ENCODE data around the gene PDIA5.

The PDIA5 gene

DNA sequence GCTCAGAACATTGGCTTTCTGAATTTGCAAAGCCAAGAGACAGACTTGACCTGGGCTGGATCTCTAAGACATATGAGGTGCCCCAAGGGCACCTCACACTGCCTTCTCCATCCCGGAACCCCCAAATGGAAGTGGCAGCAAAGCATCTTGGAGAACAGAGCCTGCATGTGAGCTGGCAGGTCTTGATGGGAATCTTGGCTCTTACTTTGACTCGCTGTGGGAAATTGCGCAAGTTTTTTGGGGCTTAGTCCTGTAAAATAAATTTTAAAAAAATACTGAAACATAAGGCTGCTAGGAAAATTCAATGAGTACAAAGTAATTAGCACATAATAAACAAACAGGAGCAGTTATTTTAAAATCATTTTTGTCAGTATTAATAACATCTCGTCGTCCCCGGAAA is 121.2 kb downstream of the PDIA5 start:
- Histone ChIP-seq H2AFZ (ENCODE audit: low read length) (no peak overlapping the region), H3K9me2 (replicated peaks; ENCODE audit: insufficient read depth, low read length) (no peaks in the 10 kb centered on the region), H3K9ac (ENCODE audit: low read length) (no peak overlapping the region), H3K27ac (ENCODE audit: low read length) (no peak overlapping the region), H3K36me3 (replicated peaks; ENCODE audit: insufficient read depth, low read length) (no peaks in the 10 kb centered on the region), H3K4me2 (ENCODE audit: low read depth, low read length) (no peak overlapping the region), H3K9me3 (replicated peaks; ENCODE audit: insufficient read depth, low read length) (no peaks in the 10 kb centered on the region), H3K4me1 (ENCODE audit: low read length) (no peaks in the 10 kb centered on the region), H3K79me2 (ENCODE audit: low read length) (no peaks in the 10 kb centered on the region), H3F3A (ENCODE audit: insufficient read depth, low read length) (no peaks in the 10 kb centered on the region), H4K20me1 (ENCODE audit: insufficient read depth, low read length) (no peaks in the 10 kb centered on the region), H3K27me3 (replicated peaks; ENCODE audit: insufficient read depth, low read length) (no peaks in the 10 kb centered on the region), H3K4me3 (ENCODE audit: low read length) (no peak overlapping the region)
- TF ChIP-seq, protein P1, sequence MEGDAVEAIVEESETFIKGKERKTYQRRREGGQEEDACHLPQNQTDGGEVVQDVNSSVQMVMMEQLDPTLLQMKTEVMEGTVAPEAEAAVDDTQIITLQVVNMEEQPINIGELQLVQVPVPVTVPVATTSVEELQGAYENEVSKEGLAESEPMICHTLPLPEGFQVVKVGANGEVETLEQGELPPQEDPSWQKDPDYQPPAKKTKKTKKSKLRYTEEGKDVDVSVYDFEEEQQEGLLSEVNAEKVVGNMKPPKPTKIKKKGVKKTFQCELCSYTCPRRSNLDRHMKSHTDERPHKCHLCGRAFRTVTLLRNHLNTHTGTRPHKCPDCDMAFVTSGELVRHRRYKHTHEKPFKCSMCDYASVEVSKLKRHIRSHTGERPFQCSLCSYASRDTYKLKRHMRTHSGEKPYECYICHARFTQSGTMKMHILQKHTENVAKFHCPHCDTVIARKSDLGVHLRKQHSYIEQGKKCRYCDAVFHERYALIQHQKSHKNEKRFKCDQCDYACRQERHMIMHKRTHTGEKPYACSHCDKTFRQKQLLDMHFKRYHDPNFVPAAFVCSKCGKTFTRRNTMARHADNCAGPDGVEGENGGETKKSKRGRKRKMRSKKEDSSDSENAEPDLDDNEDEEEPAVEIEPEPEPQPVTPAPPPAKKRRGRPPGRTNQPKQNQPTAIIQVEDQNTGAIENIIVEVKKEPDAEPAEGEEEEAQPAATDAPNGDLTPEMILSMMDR (IDR thresholded peaks at IDR 0.05; ENCODE audit: low read length): no peak
- TF ChIP-seq EZH2 (optimal IDR thresholded peaks at IDR 0.05; ENCODE audit: low read depth, low read length) (no peak), EZH2phosphoT487 (IDR thresholded peaks at IDR 0.05; ENCODE audit: low read length) (no peak)
- DNase-seq: no peak

DNA sequence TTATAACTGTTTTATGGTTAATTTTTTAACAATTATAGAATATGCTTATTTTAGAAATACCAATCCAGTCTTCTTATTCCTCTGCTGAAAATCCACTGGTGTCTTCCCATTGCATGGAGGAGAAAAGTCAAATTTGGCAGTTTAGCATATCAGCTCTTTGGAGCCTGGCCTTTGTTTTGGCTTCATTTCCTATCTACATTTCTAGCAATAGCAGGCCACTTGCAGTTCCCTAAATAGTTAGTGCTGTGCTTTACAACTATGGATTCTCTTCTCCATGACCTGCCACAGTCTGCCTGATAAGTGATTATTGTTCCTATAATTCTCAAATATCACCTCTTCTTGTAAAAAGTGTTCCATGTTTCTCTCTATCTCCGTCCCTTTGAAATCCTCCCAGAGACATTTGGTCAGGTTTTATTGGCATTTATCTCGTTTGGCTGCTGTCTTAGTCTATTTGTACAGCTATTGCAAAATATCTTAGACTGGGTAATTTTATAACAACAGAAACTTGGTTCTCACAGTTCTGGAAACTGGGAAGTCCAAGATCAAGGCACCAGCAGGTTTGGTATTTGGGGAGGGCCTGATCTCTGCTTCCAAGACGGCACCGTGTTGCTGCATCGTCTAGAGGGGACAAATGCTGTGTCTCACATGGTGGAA is 126.8 kb downstream of the PDIA5 start:
- Histone ChIP-seq H3K27ac (ENCODE audit: low read length) (no peak overlapping the region), H3K4me3 (ENCODE audit: low read length) (no peak overlapping the region), H3K9ac (ENCODE audit: low read length) (no peak overlapping the region), H3K4me2 (ENCODE audit: low read depth, low read length) (no peak overlapping the region), H2AFZ (ENCODE audit: low read length) (no peak overlapping the region), H3F3A (ENCODE audit: insufficient read depth, low read length) (no peaks in the 10 kb centered on the region), H3K9me2 (replicated peaks; ENCODE audit: insufficient read depth, low read length) (no peaks in the 10 kb centered on the region), H3K79me2 (ENCODE audit: low read length) (no peaks in the 10 kb centered on the region), H3K9me3 (replicated peaks; ENCODE audit: insufficient read depth, low read length) (no peaks in the 10 kb centered on the region), H4K20me1 (ENCODE audit: insufficient read depth, low read length) (no peaks in the 10 kb centered on the region), H3K4me1 (ENCODE audit: low read length) (no peaks in the 10 kb centered on the region), H3K36me3 (replicated peaks; ENCODE audit: insufficient read depth, low read length) (no peaks in the 10 kb centered on the region), H3K27me3 (replicated peaks; ENCODE audit: insufficient read depth, low read length) (no peaks in the 10 kb centered on the region)
- DNase-seq: no peak
- TF ChIP-seq EZH2phosphoT487 (IDR thresholded peaks at IDR 0.05; ENCODE audit: low read length) (no peak), EZH2 (optimal IDR thresholded peaks at IDR 0.05; ENCODE audit: low read depth, low read length) (no peak)
- TF ChIP-seq, protein P1 (IDR thresholded peaks at IDR 0.05; ENCODE audit: low read length): no peak

DNA sequence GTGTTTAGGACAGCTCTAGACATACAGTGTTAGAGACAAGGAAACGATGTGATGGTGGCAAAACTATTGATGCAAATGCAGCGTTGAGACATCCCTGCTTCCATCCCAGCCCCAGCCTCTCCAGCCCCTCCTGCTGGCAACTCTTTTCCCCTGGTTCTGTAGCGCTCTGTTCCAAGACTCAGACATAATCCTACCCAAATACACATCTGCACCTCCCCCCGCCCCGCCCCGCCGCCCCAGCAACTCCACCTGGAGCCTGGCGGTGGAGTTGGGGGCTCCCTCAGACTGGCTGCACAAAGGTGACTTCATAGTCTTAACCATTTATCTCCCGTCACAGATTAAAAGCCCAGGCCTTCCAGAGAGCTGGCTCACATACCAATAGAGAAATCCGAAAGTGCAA is 127.7 kb downstream of the PDIA5 start:
- DNase-seq: no peak
- Histone ChIP-seq H3F3A (ENCODE audit: insufficient read depth, low read length) (no peaks in the 10 kb centered on the region), H3K4me1 (ENCODE audit: low read length) (no peaks in the 10 kb centered on the region), H3K9me3 (replicated peaks; ENCODE audit: insufficient read depth, low read length) (no peaks in the 10 kb centered on the region), H3K9ac (ENCODE audit: low read length) (no peak overlapping the region), H3K4me2 (ENCODE audit: low read depth, low read length) (no peak overlapping the region), H3K4me3 (ENCODE audit: low read length) (no peak overlapping the region), H3K36me3 (replicated peaks; ENCODE audit: insufficient read depth, low read length) (no peaks in the 10 kb centered on the region), H3K27me3 (replicated peaks; ENCODE audit: insufficient read depth, low read length) (no peaks in the 10 kb centered on the region), H3K9me2 (replicated peaks; ENCODE audit: insufficient read depth, low read length) (no peaks in the 10 kb centered on the region), H3K79me2 (ENCODE audit: low read length) (no peaks in the 10 kb centered on the region), H3K27ac (ENCODE audit: low read length) (no peak overlapping the region), H2AFZ (ENCODE audit: low read length) (no peak overlapping the region), H4K20me1 (ENCODE audit: insufficient read depth, low read length) (no peaks in the 10 kb centered on the region)
- TF ChIP-seq EZH2 (optimal IDR thresholded peaks at IDR 0.05; ENCODE audit: low read depth, low read length) (no peak), EZH2phosphoT487 (IDR thresholded peaks at IDR 0.05; ENCODE audit: low read length) (no peak)
- TF ChIP-seq, protein P1 (IDR thresholded peaks at IDR 0.05; ENCODE audit: low read length): no peak

Data from MM.1S (cell line).